ENCODE measurements around the gene TINAGL1. TPM values are rescaled to one million over a fixed set of nuclear protein-coding genes. Genes with fewer than 3 reads are reported as not detected.

The TINAGL1 gene, protein sequence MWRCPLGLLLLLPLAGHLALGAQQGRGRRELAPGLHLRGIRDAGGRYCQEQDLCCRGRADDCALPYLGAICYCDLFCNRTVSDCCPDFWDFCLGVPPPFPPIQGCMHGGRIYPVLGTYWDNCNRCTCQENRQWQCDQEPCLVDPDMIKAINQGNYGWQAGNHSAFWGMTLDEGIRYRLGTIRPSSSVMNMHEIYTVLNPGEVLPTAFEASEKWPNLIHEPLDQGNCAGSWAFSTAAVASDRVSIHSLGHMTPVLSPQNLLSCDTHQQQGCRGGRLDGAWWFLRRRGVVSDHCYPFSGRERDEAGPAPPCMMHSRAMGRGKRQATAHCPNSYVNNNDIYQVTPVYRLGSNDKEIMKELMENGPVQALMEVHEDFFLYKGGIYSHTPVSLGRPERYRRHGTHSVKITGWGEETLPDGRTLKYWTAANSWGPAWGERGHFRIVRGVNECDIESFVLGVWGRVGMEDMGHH
- total RNA-seq (2021; ENCODE audit: unreplicated experiment) (57.9 TPM), Bru-seq, nascent RNA (percentile 79 among the genes with signal in this experiment), BruChase-seq, experiment 1, labeled RNA remaining after a 6-hour chase (percentile 81 among the genes with signal in this experiment), BruChase-seq, experiment 2, labeled RNA remaining after a 2-hour chase (percentile 83 among the genes with signal in this experiment)
- 75.8 and 79.5 TPM in 2 replicates for polyA plus RNA-seq (2012)
- long read RNA-seq, transcript TINAGL1-201 (12 exons, 2,187 nt) = major isoform, 60 of 107 reads
- long read RNA-seq, partial matches to known transcripts = 31 of 107 reads
- long read RNA-seq, other reads (novel, unspliced or antisense) = 16 of 107 reads

GRCh38 chr1:31576201-31576669 is at the start of gene TINAGL1:
Gene TINAGL1, plus strand, starts transcription at chr1:31576515. Its CDS starts 634 bp downstream, at chr1:31577149.
- peak; percentile 77 for DNase-seq (ENCODE audit: low read depth, low spot score)
- intact Hi-C loops (cut with micrococcal nuclease) = no loop called here
- POLR2A ChIA-PET = no interaction called here
- TF ChIP-seq JUND (IDR thresholded peaks at IDR 0.05) (no peak), FOSL1 (IDR thresholded peaks at IDR 0.05; ENCODE audit: low read depth) (no peak), RAD21 (IDR thresholded peaks at IDR 0.05; ENCODE audit: low read depth) (no peak), CTCF (IDR thresholded peaks at IDR 0.05 in 2 of 3, conservative IDR thresholded peaks at IDR 0.05 in 1 of 3; ENCODE audit: borderline replicate concordance in 1 of 3, insufficient read depth in 1 of 3, low read depth in 2 of 3, low read length in 2 of 3) (no peak), EGR1 (IDR thresholded peaks at IDR 0.05; ENCODE audit: low read depth) (no peak), TCF7L2 (IDR thresholded peaks at IDR 0.05; ENCODE audit: borderline replicate concordance, extremely low read depth, insufficient read depth, insufficient read length) (peak; percentile 55), REST (IDR thresholded peaks at IDR 0.05; ENCODE audit: low read depth) (no peak), YY1 (IDR thresholded peaks at IDR 0.05; ENCODE audit: extremely low read depth, insufficient replicate concordance, low read depth, low read length) (peak; percentile 47), POLR2A (IDR thresholded peaks at IDR 0.05; ENCODE audit: borderline replicate concordance, extremely low read depth, insufficient read depth, insufficient read length) (peak; percentile 24), ZBTB33 (IDR thresholded peaks at IDR 0.05; ENCODE audit: extremely low read depth, insufficient replicate concordance, low read length) (no peak), SP1 (IDR thresholded peaks at IDR 0.05; ENCODE audit: low read depth) (no peak), ZFX (IDR thresholded peaks at IDR 0.05) (no peak), POLR2AphosphoS5 (IDR thresholded peaks at IDR 0.05; ENCODE audit: low read depth, low read length) (peak; percentile 95), ELF1 (IDR thresholded peaks at IDR 0.05; ENCODE audit: borderline replicate concordance, low read depth) (no peak), EZH2phosphoT487 (IDR thresholded peaks at IDR 0.05; ENCODE audit: borderline replicate concordance) (no peak)
- TF ChIP-seq, protein P1, sequence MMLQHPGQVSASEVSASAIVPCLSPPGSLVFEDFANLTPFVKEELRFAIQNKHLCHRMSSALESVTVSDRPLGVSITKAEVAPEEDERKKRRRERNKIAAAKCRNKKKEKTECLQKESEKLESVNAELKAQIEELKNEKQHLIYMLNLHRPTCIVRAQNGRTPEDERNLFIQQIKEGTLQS (IDR thresholded peaks at IDR 0.05) = no peak

More at GRCh38 chr1:31576201-31576669, at the start of gene TINAGL1:
- Histone ChIP-seq H3K4me1 (ENCODE audit: control insufficient read depth in 1 of 2, insufficient read depth in 2 of 2, low read length in 2 of 2) (peaks cover 43 to 77% of the 10 kb centered on the region in 2 experiments), H4K20me1 (ENCODE audit: insufficient read depth) (no peaks in the 10 kb centered on the region), H3K79me2 (ENCODE audit: insufficient read depth, low read length) (peaks cover 41% of the 10 kb centered on the region), H3K9ac (ENCODE audit: low read length) (peak within 1 kb of the TSS; percentile 86), H2AFZ (ENCODE audit: low read depth, low read length, poor library complexity, severe bottlenecking) (no peak within 1 kb of the TSS), H3K4me3 (replicated peaks in 1 of 2; ENCODE audit: low read depth in 1 of 2, low read length in 2 of 2) (peak within 1 kb of the TSS; percentile 73 to 96), H3K27me3 (ENCODE audit: insufficient read depth, low read length) (no peaks in the 10 kb centered on the region), H3K4me2 (ENCODE audit: low read length) (peak within 1 kb of the TSS; percentile 96), H3K36me3 (ENCODE audit: control insufficient read depth in 1 of 2, insufficient read depth in 2 of 2, low read length in 2 of 2) (peaks cover 0 to 10% of the 10 kb centered on the region in 2 experiments; a peak in 1 of 4 replicates), H3K27ac (ENCODE audit: low read depth, low read length) (peak within 1 kb of the TSS; percentile 92), H3K9me2 (ENCODE audit: insufficient read depth) (no peaks in the 10 kb centered on the region), H3K9me3 (ENCODE audit: control insufficient read depth in 1 of 2, insufficient read depth in 1 of 2, low read depth in 1 of 2, low read length in 2 of 2) (no peaks in the 10 kb centered on the region)
- ChIA-PET CTCF (interaction anchor here (1.0 to 2.5 kb wide), 3 partner anchors 12 to 27 kb away, joined by 3 to 8 read pairs (median 4); no protein-coding TSS in a partner anchor), RAD21 (ENCODE audit: low non-redundant PET in 1 of 2, low total read pairs in 2 of 2, uncharacterized antibody in 2 of 2, unreplicated experiment in 2 of 2) (interaction anchor here in 1 of 2 experiments (0.9 kb wide), 2 partner anchors 27 to 213 kb away, joined by 3 read pairs; no protein-coding TSS in a partner anchor)
- ATAC-seq = peak; percentile 71
- BruUV-seq (replicated peaks) = no TSS peak
